Activated CD4-positive, CD25-positive, alpha-beta regulatory T cell treated with anti-CD3 and anti-CD28 coated beads, Interleukin-2, amount 50 U/mL, for 16 hours (primary cell): ENCODE measurements around the gene KLHL1.

Source experiments
- DNase-seq: peaks from one replicate; pipeline ENCODE4 v3.0.0-alpha.2; 2020; ENCODE audit warnings: low read depth, low spot score

KLHL1 gene

GRCh38 chr13:69872321-69873047, 235.8 kb downstream of the KLHL1 start:
- DNase-seq = no peak

- DNase-seq = no peak
Measured at GRCh38 chr13:69866555-69866954, 241.7 kb downstream of the KLHL1 start.

GRCh38 chr13:69857183-69857821, 250.9 kb downstream of the KLHL1 start:
- no peak for DNase-seq

GRCh38 chr13:69856331-69856730, 251.9 kb downstream of the KLHL1 start:
- no peak for DNase-seq

GRCh38 chr13:69828527-69828926, 279.7 kb downstream of the KLHL1 start:
- DNase-seq = no peak

- no peak for DNase-seq
Measured at GRCh38 chr13:69820180-69820579, 288.1 kb downstream of the KLHL1 start.

- no peak for DNase-seq
Measured at GRCh38 chr13:69817333-69817869, 290.9 kb downstream of the KLHL1 start.

GRCh38 chr13:69809152-69809551, 299.1 kb downstream of the KLHL1 start:
- no peak for DNase-seq

GRCh38 chr13:69796256-69796655, 312.0 kb downstream of the KLHL1 start:
- no peak for DNase-seq

GRCh38 chr13:69793783-69794453, 314.3 kb downstream of the KLHL1 start:
- DNase-seq = no peak

- no peak for DNase-seq
Measured at GRCh38 chr13:69776937-69777336, 331.3 kb downstream of the KLHL1 start.

- no peak for DNase-seq
Measured at GRCh38 chr13:69769608-69770007, 338.6 kb downstream of the KLHL1 start.

- DNase-seq = no peak
Measured at GRCh38 chr13:69761581-69761980, 346.7 kb downstream of the KLHL1 start.

- no peak for DNase-seq
Measured at GRCh38 chr13:69755101-69755500, 353.2 kb downstream of the KLHL1 start.

- DNase-seq = no peak
Measured at GRCh38 chr13:69751259-69751658, 357.0 kb downstream of the KLHL1 start.

- DNase-seq = no peak
Measured at GRCh38 chr13:69737129-69737935, 370.9 kb downstream of the KLHL1 start.

GRCh38 chr13:69721631-69722030, 386.6 kb downstream of the KLHL1 start:
- DNase-seq = no peak

- no peak for DNase-seq
Measured at GRCh38 chr13:69720278-69720983, 387.8 kb downstream of the KLHL1 start.

- DNase-seq = no peak
Measured at GRCh38 chr13:69706807-69707206, 401.4 kb downstream of the KLHL1 start.

GRCh38 chr13:69704311-69704710, 403.9 kb downstream of the KLHL1 start:
- no peak for DNase-seq

GRCh38 chr13:69690999-69691398, 417.3 kb downstream of the KLHL1 start:
- no peak for DNase-seq
